Smooth muscle cell (in vitro differentiated cells): ENCODE measurements around the gene RAN. TPM values are rescaled to one million over a fixed set of nuclear protein-coding genes. Genes with fewer than 3 reads are reported as not detected.

Source experiments
- DNase-seq: peaks from one replicate; lab custom pipeline; 2025; ENCODE audit not compliant: unreplicated experiment; lab: John Stamatoyannopoulos, UW
- H2AFZ ChIP-seq: fragments of 200-600 bp; sonication (generic); 2 replicates; pipeline ENCODE4 v1.6.0; 2016; ENCODE audit warnings: antibody characterized with exemption, low read depth, mild to moderate bottlenecking
- H3F3A ChIP-seq: fragments of 200-600 bp; sonication (generic); 2 replicates; pipeline ENCODE4 v1.6.0; 2017; ENCODE audit warnings: antibody characterized with exemption, low read depth
- H3K27ac ChIP-seq: fragments of 200-600 bp; sonication (generic); 2 replicates; pipeline ENCODE4 v1.5.1; 2016; ENCODE audit warnings: low read depth, mild to moderate bottlenecking
- H3K27me3 ChIP-seq: fragments of 200-600 bp; sonication (generic); 2 replicates; pipeline ENCODE4 v1.6.1; 2016; ENCODE audit warnings: low read depth, mild to moderate bottlenecking
- H3K36me3 ChIP-seq: fragments of 200-600 bp; sonication (generic); 2 replicates; pipeline ENCODE4 v1.5.1; 2016; ENCODE audit warnings: low read depth
- H3K4me1 ChIP-seq: fragments of 200-600 bp; sonication (generic); 2 replicates; pipeline ENCODE4 v1.5.1; 2016; ENCODE audit warnings: low read depth
- H3K4me2 ChIP-seq: fragments of 200-600 bp; sonication (generic); 2 replicates; pipeline ENCODE4 v1.6.0; 2016; ENCODE audit warnings: mild to moderate bottlenecking
- H3K4me3 ChIP-seq: fragments of 200-600 bp; sonication (generic); 2 replicates; pipeline ENCODE4 v1.5.1; 2016; ENCODE audit warnings: mild to moderate bottlenecking
- H3K79me2 ChIP-seq: fragments of 200-600 bp; sonication (generic); 2 replicates; pipeline ENCODE4 v1.6.0; 2016; ENCODE audit warnings: low read depth, mild to moderate bottlenecking
- H3K9ac ChIP-seq: fragments of 200-600 bp; sonication (generic); 2 replicates; pipeline ENCODE4 v1.6.0; 2016; ENCODE audit warnings: low read depth
- H3K9me3 ChIP-seq: fragments of 200-600 bp; sonication (generic); replicated peaks from 2 replicates; pipeline ENCODE4 v1.5.1; 2016; ENCODE audit warnings: low read depth
- H4K20me1 ChIP-seq: fragments of 200-600 bp; sonication (generic); 2 replicates; pipeline ENCODE4 v1.6.0; 2016; ENCODE audit warnings: low read depth
- WGBS: methylation state at CpG from one replicate; pipeline ENCODE4 v1.1.7; 2016; ENCODE audit warnings: low lambda C conversion rate; 5-methylcytosine and 5-hydroxymethylcytosine counted together
- polyA plus RNA-seq: library from polyadenylated mRNA; unstranded; fragments of >200 nt; fragmentation: Nextera tagmentation; extraction: Ambion mirVana; gene quantifications from 2 replicates; pipeline ENCODE4 v1.2.1, GENCODE V29; 2016
- total RNA-seq: library from RNA; depleted of rRNA; stranded (reverse); fragments of >200 nt; gene quantifications from 2 replicates; pipeline ENCODE4 v1.2.3, GENCODE V29; 2014
- TF ChIP-seq, protein P1 (sequence below): fragments of 200-600 bp; sonication (generic); IDR thresholded peaks from 2 replicates; pipeline ENCODE4 v1.5.1; 2017; ENCODE audit warnings: borderline replicate concordance, mild to moderate bottlenecking, antibody characterized with exemption; ENCODE audit not compliant: insufficient read depth, poor library complexity, severe bottlenecking

Gene RAN
- total RNA-seq (332 and 367 TPM in 2 replicates), polyA plus RNA-seq (595 and 627 TPM in 2 replicates)

DNA sequence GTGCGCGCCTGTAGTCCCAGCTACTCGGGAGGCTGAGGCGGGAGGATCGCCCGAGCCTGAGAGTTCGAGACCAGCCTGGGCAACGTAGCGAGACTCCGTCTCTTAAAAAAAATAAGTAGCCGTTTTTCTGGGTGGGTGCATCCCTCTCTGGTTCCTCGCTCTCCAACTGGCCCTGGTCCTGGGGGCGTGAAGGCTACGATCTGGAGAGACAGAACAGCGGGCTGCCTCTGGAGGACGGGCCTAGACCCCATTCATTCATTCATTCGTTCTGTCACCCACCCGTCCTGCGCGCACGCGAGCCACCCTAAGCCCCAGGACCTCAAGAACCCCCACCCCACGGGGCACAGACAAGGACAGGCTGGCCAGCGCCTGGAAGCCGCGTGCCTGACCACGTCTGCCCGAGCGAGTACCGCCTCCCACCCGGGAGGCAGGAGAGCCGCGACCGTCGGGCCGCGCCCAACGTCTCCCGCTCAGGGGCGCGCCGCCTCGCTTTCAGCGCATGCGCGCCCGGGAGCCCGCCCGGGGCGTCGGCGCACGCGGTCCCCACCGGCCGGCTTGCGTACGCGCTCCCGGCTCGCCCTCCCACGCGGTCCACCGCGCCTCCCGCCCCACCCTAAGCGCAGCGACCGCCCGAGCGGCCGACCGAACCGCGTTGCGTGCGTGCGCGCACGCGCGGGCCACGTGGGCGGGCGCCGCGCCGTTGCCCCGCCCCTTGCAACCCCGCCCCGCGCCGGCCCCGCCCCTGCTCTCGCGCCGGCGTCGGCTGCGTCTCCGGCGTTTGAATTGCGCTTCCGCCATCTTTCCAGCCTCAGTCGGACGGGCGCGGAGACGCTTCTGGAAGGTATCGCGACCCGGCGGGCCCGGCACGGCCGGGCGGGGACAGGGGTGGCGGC is at the start of gene RAN:
Gene RAN, plus strand, starts transcription at position 781 of the 893 bp plus-strand sequence. CDS start 528 bp downstream, outside the sequence.
- peak within 1 kb of the TSS; percentile 74 for H3K4me3 ChIP-seq

DNA sequence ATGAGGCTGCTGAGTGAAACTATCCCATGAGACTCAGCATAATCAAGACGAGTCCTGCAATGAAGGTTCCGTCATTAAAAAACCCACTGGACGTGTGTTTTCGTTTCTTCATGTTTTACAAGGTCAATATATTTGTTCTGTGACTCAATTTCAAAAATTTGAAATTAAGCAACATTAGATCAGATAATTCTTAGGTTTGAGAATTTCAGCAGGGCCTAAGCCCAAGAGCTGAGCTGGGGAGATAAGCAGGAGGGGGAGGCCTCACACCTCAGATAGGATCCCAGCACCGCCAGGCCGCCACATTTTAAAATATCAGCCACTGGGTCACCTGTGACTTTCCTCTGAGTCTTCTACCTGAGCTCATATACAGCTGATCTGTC is 46.1 kb upstream of the RAN start:
- TF ChIP-seq, protein P1, sequence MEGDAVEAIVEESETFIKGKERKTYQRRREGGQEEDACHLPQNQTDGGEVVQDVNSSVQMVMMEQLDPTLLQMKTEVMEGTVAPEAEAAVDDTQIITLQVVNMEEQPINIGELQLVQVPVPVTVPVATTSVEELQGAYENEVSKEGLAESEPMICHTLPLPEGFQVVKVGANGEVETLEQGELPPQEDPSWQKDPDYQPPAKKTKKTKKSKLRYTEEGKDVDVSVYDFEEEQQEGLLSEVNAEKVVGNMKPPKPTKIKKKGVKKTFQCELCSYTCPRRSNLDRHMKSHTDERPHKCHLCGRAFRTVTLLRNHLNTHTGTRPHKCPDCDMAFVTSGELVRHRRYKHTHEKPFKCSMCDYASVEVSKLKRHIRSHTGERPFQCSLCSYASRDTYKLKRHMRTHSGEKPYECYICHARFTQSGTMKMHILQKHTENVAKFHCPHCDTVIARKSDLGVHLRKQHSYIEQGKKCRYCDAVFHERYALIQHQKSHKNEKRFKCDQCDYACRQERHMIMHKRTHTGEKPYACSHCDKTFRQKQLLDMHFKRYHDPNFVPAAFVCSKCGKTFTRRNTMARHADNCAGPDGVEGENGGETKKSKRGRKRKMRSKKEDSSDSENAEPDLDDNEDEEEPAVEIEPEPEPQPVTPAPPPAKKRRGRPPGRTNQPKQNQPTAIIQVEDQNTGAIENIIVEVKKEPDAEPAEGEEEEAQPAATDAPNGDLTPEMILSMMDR = no peak
- H3K36me3 ChIP-seq = no peaks in the 10 kb centered on the region
- no peaks in the 10 kb centered on the region for H3F3A ChIP-seq
- H3K4me2 ChIP-seq = no peak overlapping the region
- no peaks in the 10 kb centered on the region for H3K27me3 ChIP-seq
- H4K20me1 ChIP-seq = peaks cover 73% of the 10 kb centered on the region
- no peak for DNase-seq
- H3K9me3 ChIP-seq = no peaks in the 10 kb centered on the region
- H3K4me3 ChIP-seq = no peak overlapping the region
- no peaks in the 10 kb centered on the region for H3K4me1 ChIP-seq
- no peak overlapping the region for H2AFZ ChIP-seq
- no peak overlapping the region for H3K27ac ChIP-seq
- H3K9ac ChIP-seq = no peak overlapping the region
- peaks cover 16% of the 10 kb centered on the region for H3K79me2 ChIP-seq
- WGBS = 93% methylated on average over 6 of the region's 6 CpGs

More for the DNA sequence above, at the start of gene RAN:
- TF ChIP-seq, protein P1 = no peak
- Histone ChIP-seq H3K27ac (peak within 1 kb of the TSS; percentile 93), H3K4me2 (peak within 1 kb of the TSS; percentile 92), H3K9me3 (no peaks in the 10 kb centered on the region), H3K36me3 (peaks cover 26% of the 10 kb centered on the region), H3K27me3 (no peaks in the 10 kb centered on the region), H2AFZ (peak within 1 kb of the TSS; percentile 77), H3K4me1 (peaks cover 24% of the 10 kb centered on the region), H3F3A (peaks cover 32% of the 10 kb centered on the region), H4K20me1 (peaks cover 41% of the 10 kb centered on the region), H3K79me2 (peaks cover 25% of the 10 kb centered on the region), H3K9ac (peak within 1 kb of the TSS; percentile 85)
- DNase-seq = peak; percentile 71
- WGBS = 16% methylated on average over 37 of the region's 118 CpGs

DNA sequence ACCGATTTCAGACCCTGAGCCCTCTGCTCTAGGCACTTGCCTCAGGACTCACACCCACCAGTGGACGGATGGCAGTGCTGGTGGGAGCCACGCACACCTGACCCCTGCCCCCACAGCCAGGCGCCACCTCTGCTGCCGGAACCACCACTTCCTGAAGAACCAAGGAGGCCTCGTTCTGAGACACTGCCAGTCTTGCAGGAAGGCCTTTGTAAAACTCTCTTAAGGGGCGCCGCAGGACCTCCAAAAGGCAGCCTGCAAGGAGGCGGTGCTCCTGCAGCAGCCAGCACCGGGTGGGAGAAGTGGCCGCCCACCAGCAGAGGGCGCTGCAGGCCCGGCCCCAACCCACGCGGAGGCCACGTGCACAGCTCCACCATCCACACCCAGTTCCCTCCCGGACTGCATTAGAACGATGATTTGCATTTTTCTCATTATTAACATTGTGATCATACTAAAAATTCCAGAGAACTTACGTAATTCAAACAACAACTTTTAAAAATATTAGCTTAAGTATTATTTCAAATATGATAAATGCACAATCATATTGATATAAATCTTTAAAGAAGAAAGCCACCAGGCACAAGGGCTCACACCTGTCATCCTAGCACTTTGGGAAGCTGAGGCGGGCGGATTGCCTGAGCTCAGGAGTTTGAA is 45.6 kb upstream of the RAN start:
- H3K27ac ChIP-seq = no peak overlapping the region
- 72% methylated on average over 21 of the region's 21 CpGs for WGBS
- H3K9ac ChIP-seq = no peak overlapping the region
- H3K4me1 ChIP-seq = no peaks in the 10 kb centered on the region
- H3K4me2 ChIP-seq = no peak overlapping the region
- peaks cover 22% of the 10 kb centered on the region for H3K79me2 ChIP-seq
- no peak overlapping the region for H2AFZ ChIP-seq
- no peaks in the 10 kb centered on the region for H3K9me3 ChIP-seq
- DNase-seq = no peak
- peaks cover 78% of the 10 kb centered on the region for H4K20me1 ChIP-seq
- H3K4me3 ChIP-seq = no peak overlapping the region
- H3F3A ChIP-seq = no peaks in the 10 kb centered on the region
- H3K27me3 ChIP-seq = no peaks in the 10 kb centered on the region
- TF ChIP-seq, protein P1 = peak; percentile 75
- no peaks in the 10 kb centered on the region for H3K36me3 ChIP-seq
